Spleen (tissue), 7 donors: ENCODE data around the gene TMC1.

ENCODE experiments used
- CTCF ChIP-seq, 11 experiments: fragments of 200-600 bp in 7 of 11; fragments of 450-650 bp in 4 of 11; sonication (generic) in 4 of 11; IDR thresholded peaks in 8 of 11; conservative IDR thresholded peaks in 3 of 11; 1 replicate in 7 of 11; 2 replicates in 4 of 11; pipeline versions ENCODE4 v1.4.0 to v1.8.0; 2016 to 2021; ENCODE audit warnings: antibody characterized with exemption in 11 of 11, inconsistent platforms in 4 of 11, mild to moderate bottlenecking in 1 of 11
- POLR2A ChIP-seq, 3 donors: fragments of 450-650 bp; IDR thresholded peaks; one replicate each; pipeline ENCODE4 v1.5.1; 2017; ENCODE audit warnings: antibody characterized with exemption in 3 of 3, mild to moderate bottlenecking in 1 of 3
- donor health status: DM: no; HTN: no; CAD: no; lungs with moderate emphysema.
- donor health status: DM: no; HTN: no; CAD: no.
- donor health status: DM: no; HTN: no; CAD: no.

- TF ChIP-seq CTCF (IDR thresholded peaks at IDR 0.05 in 8 of 11, conservative IDR thresholded peaks at IDR 0.05 in 3 of 11) (no peak), POLR2A (IDR thresholded peaks at IDR 0.05) (no peak)
Measured at GRCh38 chr9:72540348-72540873, 19.0 kb downstream of the TMC1 start.
